CD1c-positive myeloid dendritic cell (primary cell): ENCODE results near the gene BICRA.
A peak's percentile ranks its signal among the peaks of the same experiment; 100 is the strongest.

Source experiments
- DNase-seq: peaks from one replicate; pipeline ENCODE4 v3.0.0-alpha.2; 2016; ENCODE audit errors: extremely low spot score

The BICRA gene

DNA sequence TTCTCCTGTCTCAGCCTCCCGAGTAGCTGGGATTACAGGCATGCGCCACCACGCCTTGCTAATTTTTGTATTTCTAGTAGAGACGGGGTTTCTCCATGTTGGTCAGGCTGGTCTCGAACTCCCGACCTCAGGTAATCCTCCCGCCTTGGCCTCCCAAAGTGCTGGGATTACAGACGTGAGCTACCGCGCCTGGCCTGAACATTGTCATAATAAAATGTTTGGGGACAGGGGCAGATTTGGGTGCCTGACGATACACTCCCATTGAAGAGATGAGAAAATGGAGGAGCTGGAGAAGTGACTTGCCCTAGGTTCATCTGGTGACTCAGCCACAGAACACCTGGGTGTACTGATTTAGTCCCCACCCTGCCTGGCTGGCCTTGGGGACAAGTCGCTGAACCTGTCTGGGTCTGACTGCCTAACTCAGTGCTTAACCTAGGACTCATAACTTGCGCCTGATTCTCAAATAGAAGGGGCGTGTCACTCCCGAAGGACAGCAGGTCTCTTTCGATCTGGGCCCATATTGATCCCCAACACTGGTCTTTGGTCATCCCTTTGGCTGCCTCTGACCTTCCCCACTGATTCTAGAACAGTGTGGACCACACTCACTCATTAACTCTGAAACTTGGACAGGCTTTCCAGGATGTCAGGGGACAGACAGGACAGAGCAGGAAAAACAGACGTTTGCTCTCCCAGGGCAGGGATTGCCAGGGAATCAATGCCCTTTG, 7.6 kb upstream of the BICRA start:
- no peak for DNase-seq

DNA sequence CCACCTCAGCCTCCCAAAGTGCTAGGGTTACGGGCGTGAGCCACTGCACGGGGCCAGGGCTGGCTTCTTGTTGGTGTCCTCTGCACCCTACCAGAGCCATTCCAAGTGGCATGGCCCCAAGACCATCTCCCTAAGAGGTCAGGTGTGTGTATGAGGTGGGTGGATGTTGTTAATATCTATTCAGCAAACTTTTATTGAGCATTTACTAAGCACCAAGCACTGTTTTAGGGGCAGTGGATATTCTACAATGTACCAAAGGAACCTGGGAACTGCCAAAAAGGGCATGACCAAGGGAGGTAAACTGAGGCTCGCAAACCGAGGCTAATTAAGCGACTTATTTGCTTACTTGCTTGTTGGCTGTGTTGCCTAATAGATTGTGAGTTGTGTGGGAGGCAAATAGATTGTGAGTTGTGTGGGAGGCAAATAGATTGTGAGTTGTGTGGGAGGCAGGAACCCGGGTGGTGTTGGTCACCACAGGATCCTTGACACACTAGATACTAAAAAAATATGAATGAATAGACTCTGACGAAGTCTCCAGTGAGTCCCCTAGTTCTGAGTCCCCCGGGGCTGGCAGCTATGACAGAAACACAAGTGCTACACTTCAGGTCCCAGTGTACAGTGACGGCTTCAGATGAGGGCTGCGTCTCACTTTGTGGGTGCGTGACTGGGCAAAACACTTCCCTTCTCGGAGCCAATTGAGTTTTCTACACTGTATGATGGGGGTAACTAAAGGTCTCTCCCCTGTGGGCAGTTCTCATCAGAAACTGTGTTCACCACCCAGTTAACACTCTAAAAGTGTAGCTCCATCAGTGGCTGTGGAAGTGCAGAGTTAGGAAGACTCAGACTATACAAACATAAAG, 5.0 kb upstream of the BICRA start:
- peak; percentile 42 for DNase-seq

DNA sequence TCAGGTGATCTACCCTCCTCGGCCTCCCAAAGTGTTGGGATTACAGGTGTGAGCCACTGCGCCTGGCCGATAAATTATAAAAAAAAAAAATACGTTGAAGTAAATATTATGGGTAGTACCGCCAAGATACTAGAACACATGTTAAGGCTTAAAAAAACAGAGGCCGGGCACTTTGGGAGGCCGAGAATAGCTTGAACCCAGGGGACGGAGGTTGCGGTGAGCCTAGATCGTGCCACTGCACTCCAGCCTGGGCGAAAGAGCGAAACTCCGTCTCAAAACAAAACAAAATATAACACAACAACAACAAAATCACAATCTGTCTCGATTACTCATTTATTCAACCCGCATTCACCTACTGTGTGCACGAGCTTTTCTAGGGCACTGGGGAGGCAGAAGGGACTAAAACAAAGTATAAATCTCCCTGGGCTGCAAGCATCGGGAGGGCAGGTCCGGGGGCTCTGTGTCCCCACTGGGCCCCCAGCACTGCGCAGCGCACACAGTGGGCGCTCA, 1.3 kb upstream of the BICRA start:
- no peak for DNase-seq

DNA sequence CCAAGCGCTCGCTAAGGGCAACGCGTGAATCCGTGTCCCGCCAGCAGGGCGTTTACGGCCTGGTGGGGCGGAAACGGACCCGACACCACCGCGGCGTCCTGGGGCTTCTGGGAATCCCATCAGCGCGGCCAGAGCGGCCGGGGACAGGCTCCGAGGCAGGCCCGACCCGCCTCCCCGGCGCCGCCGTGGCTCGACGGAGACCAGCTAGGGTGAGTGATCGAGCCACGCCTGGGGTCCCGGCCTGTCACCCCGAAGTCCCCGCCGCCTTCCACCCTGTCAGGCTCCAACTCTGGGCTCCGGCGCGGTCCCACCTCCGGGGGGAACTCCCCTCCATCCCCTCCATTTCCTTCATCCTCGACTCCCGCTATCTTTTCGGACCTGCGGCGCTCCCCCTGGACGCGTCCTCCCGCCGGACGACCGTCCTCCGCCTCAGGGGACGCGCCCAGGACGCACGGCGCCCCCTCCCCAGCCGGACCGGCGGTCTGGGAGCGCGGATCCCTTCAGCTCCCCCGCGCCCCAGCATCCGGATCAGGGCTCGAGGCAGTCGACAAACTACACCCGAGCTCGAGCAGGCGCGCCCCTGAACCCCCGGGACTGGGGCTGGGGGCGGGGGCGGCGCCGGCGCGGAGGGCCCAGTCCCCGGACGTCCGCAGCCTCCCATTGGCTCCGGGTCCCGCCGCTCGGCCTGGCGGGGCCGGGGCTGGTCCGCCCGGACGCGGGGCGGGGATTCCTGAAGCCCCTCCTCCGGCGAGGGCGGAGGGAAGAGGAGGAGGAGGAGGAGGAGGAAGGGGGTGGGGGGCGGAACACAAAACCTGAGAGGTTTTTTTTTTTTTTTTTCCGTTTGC, 638 bp upstream of the BICRA start:
- peak; percentile 97 for DNase-seq

DNA sequence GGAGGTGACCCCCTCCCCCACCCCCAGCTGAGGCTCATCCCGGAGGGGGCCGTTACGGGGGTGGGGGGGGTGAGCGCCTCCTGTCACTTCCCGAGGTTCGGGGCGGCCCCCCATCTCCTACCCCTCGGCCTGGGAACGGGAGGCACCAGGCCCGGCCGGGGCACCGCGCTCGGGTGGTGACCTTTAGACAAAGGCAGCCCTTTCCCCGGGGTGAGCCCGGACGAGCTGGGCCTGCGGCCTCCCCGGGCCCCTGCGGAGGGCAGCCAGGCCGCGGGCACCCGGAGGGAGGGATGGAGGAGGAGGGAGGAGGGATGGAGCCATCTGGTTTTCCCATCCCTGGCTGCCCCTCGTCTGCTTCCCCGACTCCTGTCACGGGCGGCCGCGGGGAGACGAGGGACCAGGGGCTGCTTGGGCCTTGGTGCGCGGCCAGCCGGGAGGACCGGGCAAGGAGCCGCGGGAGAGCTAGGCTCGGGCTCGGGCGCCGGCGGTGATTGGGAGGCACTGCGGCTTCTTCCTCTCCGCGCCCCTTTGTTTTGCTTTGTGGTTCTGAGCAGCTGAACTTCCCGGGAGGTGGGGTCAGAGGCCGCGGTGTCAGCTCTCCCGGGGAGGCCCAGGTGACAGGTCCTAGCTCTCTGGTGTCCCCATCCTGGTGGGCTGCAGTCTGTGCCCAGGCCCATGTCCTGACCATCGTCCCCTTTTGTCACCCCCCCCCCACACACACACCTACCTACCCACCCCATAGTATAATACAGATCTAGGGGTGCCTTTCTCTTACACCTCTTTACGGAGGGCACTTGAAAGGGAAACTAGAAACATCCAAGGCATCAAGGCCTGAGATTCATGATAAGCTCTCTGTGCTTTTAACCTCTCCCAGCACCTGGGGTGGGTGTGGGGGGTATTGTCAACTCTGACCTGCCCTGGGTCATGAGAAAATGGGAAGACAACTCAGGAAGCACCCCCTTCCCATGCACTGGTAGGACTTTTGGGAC, 1.3 kb downstream of the BICRA start:
- DNase-seq = peak; percentile 47

DNA sequence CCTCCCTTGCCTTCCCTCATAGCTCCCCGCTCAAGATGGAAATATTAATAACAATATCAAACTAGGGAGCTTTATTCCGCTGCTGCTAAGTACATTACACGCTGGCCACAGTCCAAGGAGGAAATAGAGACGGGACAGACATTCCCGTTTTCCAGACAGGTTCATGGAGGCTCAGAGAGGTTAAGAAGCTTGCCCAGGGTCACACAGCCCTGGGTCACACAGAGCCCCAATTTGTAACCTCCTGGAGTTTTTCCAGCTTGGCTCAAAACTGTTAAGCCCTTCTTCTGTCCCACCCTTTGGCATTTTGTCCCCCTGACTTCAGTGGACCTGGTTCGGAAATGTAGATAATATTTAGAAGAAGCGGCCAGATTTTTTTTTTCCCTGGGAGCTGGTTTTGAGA, 2.0 kb downstream of the BICRA start:
- no peak for DNase-seq

DNA sequence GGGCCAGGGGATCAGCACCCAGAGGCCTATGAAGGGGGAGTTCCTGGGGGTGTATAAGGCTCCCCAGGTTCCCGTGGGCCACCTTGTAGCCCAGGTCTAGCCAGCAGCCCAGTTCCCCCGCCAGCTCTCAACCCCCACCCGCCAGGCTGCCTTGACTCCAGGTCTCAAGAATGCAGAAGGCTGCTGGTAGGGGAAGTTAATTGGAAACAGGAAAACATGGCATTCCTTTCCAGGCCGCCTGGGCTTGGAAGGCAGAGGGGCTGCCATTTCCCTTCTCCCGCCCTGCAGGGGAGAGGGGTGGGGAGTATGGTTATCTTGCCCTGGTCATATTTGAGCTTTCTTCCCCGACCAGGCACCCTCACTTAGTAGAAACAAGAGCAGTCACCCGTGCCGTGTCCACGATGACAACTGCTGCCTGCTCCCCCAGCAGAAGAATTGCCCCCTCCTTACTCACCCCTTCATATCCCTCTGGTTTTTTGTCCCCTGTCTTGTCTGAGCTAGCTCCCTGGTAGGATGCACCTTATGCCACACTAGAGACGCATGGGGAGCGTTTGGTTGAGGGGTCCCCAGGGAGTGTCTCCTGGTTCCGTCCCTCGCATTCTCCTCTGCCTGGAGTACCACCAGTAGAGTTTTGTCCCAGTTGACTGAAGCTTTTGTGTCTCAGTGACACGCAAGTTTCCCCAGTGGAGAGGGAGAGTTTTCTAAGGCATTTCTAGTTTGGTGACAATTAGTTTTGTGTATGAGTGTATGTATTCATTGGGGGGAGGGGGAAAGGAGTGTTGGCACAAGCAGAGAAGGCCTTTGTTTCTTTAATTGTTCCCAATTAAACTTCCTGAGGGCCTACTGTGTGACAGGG, 4.5 kb downstream of the BICRA start:
- no peak for DNase-seq

DNA sequence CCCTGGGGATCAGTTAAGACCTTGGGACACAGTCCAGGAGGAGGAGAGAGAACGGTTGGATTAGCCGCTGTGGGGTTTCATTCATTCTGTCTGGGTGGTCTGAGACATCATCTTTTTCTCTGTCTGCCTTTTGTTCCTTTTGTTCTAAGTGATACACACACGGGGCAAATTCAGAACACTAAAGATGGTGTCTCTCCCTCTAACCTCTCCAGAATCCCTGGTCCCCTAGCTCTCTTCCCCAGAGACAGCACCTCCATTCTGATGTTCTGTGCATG, 5.0 kb downstream of the BICRA start:
- no peak for DNase-seq

DNA sequence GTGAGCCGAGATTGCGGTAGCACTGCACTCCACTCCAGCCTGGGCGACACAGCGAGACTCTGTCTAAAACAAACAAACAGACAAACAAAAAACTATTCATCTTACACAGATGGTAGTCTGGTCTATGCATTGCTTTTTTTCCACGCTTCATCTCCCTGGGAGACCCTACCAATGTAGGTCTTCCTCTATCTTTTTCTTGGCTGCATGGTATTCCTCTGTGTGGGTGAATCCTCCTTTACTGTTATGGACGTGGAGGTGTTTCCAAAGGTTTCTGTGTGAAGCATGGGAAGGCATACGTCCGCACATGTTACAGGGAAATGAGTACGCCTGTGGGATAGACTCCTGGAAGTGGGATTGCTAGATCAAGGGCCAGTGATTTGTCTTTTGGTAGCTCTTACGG, 5.6 kb downstream of the BICRA start:
- no peak for DNase-seq

DNA sequence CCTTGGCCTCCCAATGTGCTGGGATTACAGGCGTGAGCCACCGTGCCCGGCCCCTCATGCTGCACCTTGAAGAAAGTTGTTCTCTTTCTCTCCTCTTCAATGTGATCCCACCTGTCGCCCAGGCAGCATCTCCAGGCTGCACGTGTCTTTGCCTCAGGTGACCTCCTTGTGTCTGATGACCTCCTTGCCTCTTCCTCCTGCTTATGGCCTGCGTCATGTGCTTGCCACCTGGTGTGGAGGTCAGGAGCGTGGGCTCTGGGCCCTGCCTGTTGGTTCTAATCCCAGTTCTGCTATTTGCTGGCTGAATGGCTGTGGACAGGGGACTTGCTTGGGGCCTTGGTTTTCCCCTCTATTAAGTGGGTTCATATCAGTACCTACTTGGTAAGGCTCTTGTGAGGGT, 6.3 kb downstream of the BICRA start:
- DNase-seq = no peak

DNA sequence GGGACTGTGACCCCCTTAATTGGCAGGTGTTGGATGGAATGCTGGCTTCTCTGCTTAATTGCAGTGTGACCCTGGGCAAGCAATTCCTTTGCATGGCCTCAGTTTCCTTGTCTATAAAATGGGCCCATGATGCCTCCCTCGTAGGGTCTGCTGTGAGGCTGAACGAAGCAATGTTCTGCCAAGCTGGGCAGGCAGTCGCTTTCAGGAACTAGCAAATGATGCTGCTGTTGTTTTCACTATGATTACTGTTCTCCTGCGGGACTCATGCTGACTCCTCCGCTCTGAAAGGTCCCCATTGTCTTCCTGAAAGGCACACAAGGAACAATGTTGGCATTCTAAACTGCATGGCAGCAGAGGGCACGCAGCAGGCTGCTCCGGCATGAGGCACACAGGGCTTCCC, 6.8 kb downstream of the BICRA start:
- no peak for DNase-seq

DNA sequence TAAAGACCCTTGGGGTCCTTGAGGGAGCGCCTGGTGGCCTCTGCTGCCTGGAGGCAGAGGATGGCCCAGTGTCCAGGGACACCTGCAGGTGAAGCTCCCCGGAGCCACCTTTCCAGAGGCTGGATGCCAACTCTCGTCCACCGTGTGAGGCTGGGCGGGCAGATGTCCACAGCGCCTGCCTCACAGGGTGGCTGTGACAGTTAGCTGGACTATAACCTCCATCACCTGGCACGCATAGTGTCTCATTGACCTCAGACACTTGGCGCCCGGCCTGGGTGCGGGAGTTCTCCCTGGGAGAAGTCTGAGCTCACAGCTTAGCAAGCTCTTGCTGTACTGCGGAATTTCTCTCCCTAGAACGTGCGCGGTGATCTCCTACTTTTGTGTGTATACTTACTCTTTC, 9.8 kb downstream of the BICRA start:
- no peak for DNase-seq

DNA sequence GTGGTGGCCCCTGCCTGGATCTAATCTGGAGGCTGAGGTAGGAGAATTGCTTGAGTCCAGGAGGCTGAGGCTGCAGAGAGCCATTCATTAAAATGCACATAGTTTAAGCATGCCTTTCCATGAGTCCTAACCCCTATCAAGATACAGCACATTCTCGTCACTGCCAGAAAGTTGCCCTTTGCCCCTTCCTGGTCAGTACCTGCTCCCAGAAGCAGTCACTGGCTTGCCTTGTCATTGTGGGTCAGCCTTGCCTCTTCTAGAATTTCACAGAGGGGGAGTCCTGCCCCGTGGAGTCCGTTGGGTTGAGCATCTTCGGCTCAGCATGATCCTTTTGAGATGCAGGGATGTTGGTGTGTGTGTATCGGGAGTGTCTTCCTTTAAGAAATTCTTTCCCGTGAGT, 10.8 kb downstream of the BICRA start:
- no peak for DNase-seq

DNA sequence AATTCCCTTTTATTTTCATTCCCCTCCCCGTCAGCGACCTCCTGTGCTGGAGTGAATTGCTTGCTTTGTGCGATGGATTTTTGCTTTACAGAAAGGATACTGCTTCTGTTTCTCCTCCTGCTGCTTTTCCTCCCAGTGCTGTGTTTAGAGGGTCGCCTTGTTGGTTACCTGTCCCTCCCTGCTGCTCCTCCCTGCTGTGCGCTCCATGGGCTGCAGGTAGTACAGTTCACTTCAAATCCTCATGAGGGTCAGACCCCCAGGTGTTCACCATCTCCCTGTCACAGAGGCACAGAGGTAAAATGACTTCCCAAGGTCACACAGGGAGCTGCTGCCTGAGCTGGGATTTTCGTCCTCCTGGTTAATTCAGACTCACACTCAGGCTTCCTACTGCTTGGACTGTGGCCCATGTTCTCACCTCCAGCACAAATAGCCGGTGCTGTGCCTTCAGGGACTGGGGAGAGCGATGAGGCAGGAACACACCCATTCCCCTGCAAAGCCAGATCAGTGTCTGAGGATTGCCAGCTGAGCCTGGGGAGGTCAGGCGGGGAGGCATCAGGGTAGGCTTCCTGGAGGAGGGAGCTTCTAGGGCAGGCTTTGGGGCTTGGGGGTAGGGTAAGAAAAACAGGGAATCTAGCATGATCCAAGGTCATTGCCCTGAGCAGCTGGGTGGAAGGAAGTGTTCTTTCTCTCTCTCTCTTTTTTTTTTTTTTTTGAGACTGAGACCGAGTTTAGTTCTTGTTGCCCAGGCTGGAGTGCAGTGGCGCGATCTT, 14.4 kb downstream of the BICRA start:
- no peak for DNase-seq

DNA sequence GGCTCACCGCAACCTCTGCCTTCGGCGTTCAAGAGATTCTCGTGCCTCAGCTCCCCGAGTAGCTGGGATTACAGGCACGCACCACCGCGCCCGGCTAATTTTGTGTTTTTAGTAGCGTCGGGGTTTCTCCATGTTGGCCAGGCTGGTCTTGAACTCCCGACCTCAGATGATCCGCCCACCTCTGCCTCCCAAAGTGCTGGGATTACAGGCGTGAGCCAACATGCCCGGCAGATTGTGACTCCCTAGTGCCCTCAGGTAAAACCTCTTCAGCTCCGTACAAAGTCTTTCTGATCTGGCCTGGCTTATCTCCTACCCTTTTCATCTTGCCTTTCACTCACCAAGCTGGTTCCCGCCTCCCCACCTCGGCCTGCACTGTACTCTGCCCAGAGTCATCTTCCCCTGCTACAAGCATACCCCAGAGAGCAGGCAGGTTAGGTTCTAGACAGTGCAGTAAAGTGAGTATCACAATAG, 15.0 kb downstream of the BICRA start:
- no peak for DNase-seq

DNA sequence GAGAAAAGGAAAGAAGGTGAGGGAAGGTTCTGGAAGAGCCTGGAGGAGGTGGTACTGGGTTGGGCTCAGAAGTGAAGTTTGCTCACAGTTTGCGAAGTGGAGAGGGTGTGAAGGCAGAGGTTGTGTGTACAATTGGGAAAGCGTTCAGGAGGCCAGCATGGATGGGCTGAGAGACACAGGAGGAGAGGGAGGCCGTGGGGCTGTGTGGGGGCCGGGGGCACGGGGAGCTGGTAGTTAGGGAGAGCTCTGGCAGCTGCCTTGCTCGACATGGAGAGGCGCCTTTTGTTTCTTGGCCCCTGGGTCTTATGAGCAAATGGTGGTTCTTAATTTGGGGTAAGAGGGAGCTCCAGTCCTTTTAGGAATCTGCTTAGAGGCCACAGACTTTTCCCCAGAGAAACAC, 16.7 kb downstream of the BICRA start:
- DNase-seq = no peak

DNA sequence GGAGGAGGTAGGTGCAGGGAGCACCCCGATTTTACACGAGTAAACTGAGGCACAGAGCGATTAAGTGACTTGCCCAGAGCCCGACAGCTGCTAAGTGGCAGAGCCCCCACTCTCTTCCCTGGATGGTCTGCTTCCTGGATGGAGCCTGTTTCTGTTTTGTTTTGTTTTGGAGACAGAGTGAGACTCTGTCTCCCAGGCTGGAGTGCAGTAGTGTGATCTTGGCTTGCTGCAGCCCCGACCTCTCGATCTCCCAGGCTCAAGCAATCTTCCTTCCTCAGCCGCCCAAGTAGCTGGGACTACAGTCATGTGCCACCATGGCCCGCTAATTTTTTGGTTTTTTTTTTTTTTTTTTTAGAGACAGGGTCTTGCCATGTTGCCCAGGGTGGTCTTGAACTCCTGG, 17.3 kb downstream of the BICRA start:
- DNase-seq = no peak

DNA sequence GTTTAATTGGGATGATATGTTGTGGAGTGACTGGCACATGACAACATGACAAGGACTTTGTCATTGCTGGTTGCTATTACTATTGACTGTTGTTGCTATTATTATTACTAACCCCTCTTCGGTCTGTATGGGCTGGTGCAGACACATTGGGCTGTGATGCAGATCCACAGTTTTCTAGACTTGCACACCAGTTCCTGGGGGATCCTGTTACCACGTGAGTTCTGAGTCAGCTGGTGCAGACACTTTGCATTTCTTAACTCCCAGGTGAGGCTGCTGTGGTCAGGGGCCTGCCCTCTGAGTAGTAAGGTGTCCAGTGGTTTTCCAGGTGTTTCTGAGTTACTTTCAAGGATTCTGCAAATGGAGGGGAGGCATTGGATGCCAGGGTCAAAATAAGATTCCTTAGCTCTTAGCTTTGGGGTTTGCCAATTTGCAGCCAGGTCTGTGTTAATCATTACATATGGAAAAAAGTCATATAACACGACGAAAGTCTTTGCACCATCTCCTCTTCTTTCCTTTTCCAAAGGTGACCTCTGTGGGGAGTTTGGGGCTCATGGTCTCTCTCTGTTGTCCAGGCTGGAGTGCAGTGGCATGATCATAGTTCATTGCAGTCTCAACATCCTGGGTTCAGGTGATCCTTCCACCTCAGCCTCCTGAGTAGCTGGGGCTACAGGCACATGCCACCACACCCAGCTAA, 19.3 kb downstream of the BICRA start:
- no peak for DNase-seq

DNA sequence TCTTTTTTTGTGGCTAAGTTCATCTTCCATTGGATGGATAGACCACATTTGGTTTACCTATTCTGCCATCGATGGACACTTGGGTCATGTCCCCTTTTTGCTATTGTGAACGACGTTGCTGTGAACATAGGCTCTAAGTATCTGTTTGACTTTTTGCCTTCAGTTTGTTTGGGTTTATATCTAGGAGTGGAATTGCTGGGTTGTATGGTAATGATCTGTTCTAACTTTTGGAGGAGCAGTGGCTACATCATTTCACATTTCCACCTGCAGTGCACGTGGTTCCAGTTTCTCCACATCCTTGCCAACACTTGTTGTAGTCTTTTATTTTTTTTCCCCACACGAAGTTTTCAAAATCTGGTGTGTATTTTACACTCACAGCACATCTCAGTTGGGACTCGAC, 21.7 kb downstream of the BICRA start:
- DNase-seq = no peak
